ENCODE results near the gene LHX2.

LHX2 gene

DNA sequence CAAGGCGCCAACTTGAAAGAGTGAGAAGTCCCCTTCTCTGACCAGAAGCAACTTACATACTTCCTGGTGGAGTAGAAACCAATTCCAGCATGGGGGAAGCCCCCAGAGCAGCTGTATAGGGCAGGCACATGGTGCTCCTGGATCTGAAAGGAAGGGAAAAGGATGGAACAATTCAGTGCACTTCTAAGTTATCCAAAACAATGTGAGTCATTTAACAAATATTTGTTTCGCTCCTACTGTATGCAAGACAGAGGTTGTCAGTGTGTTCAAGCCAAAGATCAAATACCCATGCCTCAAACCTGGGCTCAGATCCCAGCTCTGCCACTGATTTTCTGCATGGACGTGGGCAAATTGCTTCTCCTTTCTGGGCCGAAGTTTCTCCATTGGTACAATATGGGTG, 67.1 kb downstream of the LHX2 start:
- Histone ChIP-seq H3K27me3 (ENCODE audit: insufficient read depth, low read length) (no peaks in the 10 kb centered on the region), H3K4me3 (ENCODE audit: low read length) (no peak overlapping the region), H3K27ac (ENCODE audit: low read depth, low read length) (no peak overlapping the region), H3K9me3 (ENCODE audit: insufficient read depth, low read depth, low read length) (peaks cover 7% of the 10 kb centered on the region; the same call in 1 of the 2 replicates), H3K9ac (ENCODE audit: low read depth, low read length) (no peak overlapping the region), H3K36me3 (ENCODE audit: insufficient read depth, low read length) (no peaks in the 10 kb centered on the region), H3K4me1 (ENCODE audit: insufficient read depth, low read length) (no peaks in the 10 kb centered on the region)
- 88% methylated on average over 4 of the region's 4 CpGs for WGBS

DNA sequence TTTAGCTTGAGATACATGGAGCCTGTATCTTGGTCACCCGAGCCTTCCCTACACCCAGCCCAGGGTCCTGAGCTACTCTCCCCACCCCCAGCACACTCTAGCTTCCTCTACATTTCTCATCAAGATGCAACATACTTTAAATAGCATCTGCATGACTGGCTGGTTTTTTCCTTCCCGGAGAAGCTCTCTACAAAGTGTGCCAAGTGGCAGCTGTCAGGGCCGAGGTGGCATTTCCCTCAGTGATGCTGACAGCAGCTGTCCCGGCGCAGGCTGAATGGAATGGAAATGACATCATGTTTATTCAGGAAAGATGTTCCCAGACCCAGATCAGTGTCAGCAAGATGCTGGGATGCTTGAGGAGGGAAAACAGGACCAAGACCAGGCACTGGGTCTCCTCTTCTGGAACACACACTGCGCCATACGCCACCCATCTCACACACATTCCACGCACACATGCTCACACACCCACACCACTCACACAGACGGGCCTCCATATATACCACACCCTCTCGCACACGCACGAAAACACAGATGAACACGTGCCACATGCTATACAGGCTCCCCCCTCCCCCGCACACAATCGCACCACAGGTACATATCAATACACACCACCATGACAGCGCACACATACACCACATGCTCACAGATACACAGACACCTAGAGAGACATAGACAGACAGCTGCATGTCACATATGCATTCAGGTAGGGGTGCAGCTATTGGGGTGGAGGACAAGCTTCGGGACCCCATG, 67.8 kb downstream of the LHX2 start:
- Histone ChIP-seq H3K27ac (ENCODE audit: low read depth, low read length) (no peak overlapping the region), H3K36me3 (ENCODE audit: insufficient read depth, low read length) (no peaks in the 10 kb centered on the region), H3K4me3 (ENCODE audit: low read length) (no peak overlapping the region), H3K4me1 (ENCODE audit: insufficient read depth, low read length) (no peaks in the 10 kb centered on the region; the same call in 1 of the 2 replicates), H3K27me3 (ENCODE audit: insufficient read depth, low read length) (no peaks in the 10 kb centered on the region), H3K9me3 (ENCODE audit: insufficient read depth, low read depth, low read length) (peaks cover 7% of the 10 kb centered on the region; the same call in 1 of the 2 replicates), H3K9ac (ENCODE audit: low read depth, low read length) (no peak overlapping the region)
- whole genome bisulfite sequencing, result 85% methylated on average over 17 of the region's 17 CpGs

DNA sequence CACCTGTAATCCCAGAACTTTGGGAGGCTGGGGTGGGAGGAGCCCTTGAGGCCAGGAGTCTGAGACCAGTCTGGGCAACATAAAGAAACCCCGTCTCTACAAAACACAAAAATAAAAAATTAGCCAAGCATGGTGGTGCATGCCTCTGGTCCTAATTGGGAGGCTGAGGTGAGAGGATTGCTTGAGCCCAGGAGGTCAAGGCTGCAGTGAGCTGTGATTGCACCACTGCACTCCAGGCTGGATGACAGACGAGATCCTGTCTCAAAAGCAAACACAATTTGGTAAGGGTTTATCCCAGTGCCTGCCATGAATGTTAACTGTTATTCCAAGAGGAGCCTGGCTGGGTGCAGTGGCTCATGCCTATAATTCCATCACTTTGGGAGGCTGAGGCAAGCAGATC, 71.1 kb downstream of the LHX2 start:
- Histone ChIP-seq H3K9me3 (ENCODE audit: insufficient read depth, low read depth, low read length) (no peaks in the 10 kb centered on the region), H3K27me3 (ENCODE audit: insufficient read depth, low read length) (no peaks in the 10 kb centered on the region), H3K36me3 (ENCODE audit: insufficient read depth, low read length) (no peaks in the 10 kb centered on the region), H3K9ac (ENCODE audit: low read depth, low read length) (no peak overlapping the region), H3K4me1 (ENCODE audit: insufficient read depth, low read length) (no peaks in the 10 kb centered on the region; the same call in 1 of the 2 replicates), H3K27ac (ENCODE audit: low read depth, low read length) (no peak overlapping the region), H3K4me3 (ENCODE audit: low read length) (no peak overlapping the region)
- 97% methylated on average over 1 of the region's 2 CpGs for WGBS

Measured in HUES64 (cell line).